ENCODE data around the gene THEMIS2. TPM values are rescaled to one million over a fixed set of nuclear protein-coding genes. Genes with fewer than 3 reads are reported as not detected.
"Not testable (repeated sequence)": the region's sequence is repeated elsewhere in the genome, so short reads cannot be mapped to it uniquely, and the experiment has no call there.

THEMIS2 gene
- total RNA-seq, result 10 to 100 TPM in 1 of 3 donors, 1 to 10 TPM in 2; 7.5 to 14.2 (median 9.9) TPM

GRCh38 chr1:27872059-27872801 lies at the start of gene THEMIS2:
THEMIS2 (plus strand) TSS chr1:27872544; CDS start chr1:27872572, 28 bp downstream.
- H3K9me3 Mint-ChIP-seq, result no peaks in the 10 kb centered on the region
- peaks cover 2% of the 10 kb centered on the region for H3K36me3 Mint-ChIP-seq (ENCODE audit: insufficient read depth)
- ATAC-seq, result peak; percentile 86 to 90
- no peaks in the 10 kb centered on the region for H3K27me3 Mint-ChIP-seq (ENCODE audit: low read depth)
- H3K4me1 Mint-ChIP-seq (ENCODE audit: low read depth), result peaks cover 59% of the 10 kb centered on the region
- DNase-seq, result peak; percentile 75
- peak within 1 kb of the TSS; percentile 89 for H3K4me3 Mint-ChIP-seq

- Mint-ChIP-seq H3K4me1 (ENCODE audit: low read depth) (no peaks in the 10 kb centered on the region), H3K36me3 (ENCODE audit: insufficient read depth) (peaks cover 14% of the 10 kb centered on the region), H3K27me3 (ENCODE audit: low read depth) (no peaks in the 10 kb centered on the region), H3K9me3 (no peaks in the 10 kb centered on the region), H3K4me3 (no peak overlapping the region)
- ATAC-seq, result no peak
- no peak for DNase-seq
These were observed 48.6 kb upstream of the THEMIS2 start for GRCh38 chr1:27823784-27824183.

- H3K4me3 Mint-ChIP-seq, result no peak overlapping the region
- no peaks in the 10 kb centered on the region for H3K27me3 Mint-ChIP-seq (ENCODE audit: low read depth)
- peaks cover 12% of the 10 kb centered on the region for H3K36me3 Mint-ChIP-seq (ENCODE audit: insufficient read depth)
- H3K9me3 Mint-ChIP-seq, result no peaks in the 10 kb centered on the region
- peaks cover 1% of the 10 kb centered on the region for H3K4me1 Mint-ChIP-seq (ENCODE audit: low read depth)
- ATAC-seq (no peak), DNase-seq (no peak)
These were observed 47.9 kb upstream of the THEMIS2 start for GRCh38 chr1:27824411-27824810.

- not testable (repeated sequence) for H3K36me3 Mint-ChIP-seq (ENCODE audit: insufficient read depth); H3K27me3 Mint-ChIP-seq (ENCODE audit: low read depth); ATAC-seq; DNase-seq; H3K9me3 Mint-ChIP-seq
- Mint-ChIP-seq H3K4me1 (ENCODE audit: low read depth) (peaks cover 24% of the 10 kb centered on the region), H3K4me3 (peak overlapping the region; percentile 90)
These were observed 42.9 kb upstream of the THEMIS2 start for GRCh38 chr1:27829339-27829960.

GRCh38 chr1:27830621-27831440 lies 41.5 kb upstream of the THEMIS2 start, which contains the start of gene PPP1R8:
PPP1R8 (plus strand) TSS chr1:27830782; CDS start chr1:27830836, 54 bp downstream.
- no peaks in the 10 kb centered on the region for H3K27me3 Mint-ChIP-seq (ENCODE audit: low read depth)
- DNase-seq, result peak; percentile 83
- H3K9me3 Mint-ChIP-seq, result no peaks in the 10 kb centered on the region
- H3K36me3 Mint-ChIP-seq (ENCODE audit: insufficient read depth), result no peaks in the 10 kb centered on the region
- peak; percentile 99 for ATAC-seq
- peaks cover 28% of the 10 kb centered on the region for H3K4me1 Mint-ChIP-seq (ENCODE audit: low read depth)
- H3K4me3 Mint-ChIP-seq, result peak within 1 kb of the TSS; percentile 90

- DNase-seq, result no peak
- H3K9me3 Mint-ChIP-seq, result no peaks in the 10 kb centered on the region
- no peak for ATAC-seq
- H3K4me1 Mint-ChIP-seq (ENCODE audit: low read depth), result peaks cover 31% of the 10 kb centered on the region
- no peaks in the 10 kb centered on the region for H3K27me3 Mint-ChIP-seq (ENCODE audit: low read depth)
- H3K4me3 Mint-ChIP-seq, result peak overlapping the region; percentile 90
- no peaks in the 10 kb centered on the region for H3K36me3 Mint-ChIP-seq (ENCODE audit: insufficient read depth)
These were observed 40.6 kb upstream of the THEMIS2 start for GRCh38 chr1:27831568-27832410.

- ATAC-seq, result no peak
- no peak for DNase-seq
- H3K9me3 Mint-ChIP-seq, result no peaks in the 10 kb centered on the region
- no peaks in the 10 kb centered on the region for H3K27me3 Mint-ChIP-seq (ENCODE audit: low read depth)
- peak overlapping the region; percentile 90 for H3K4me3 Mint-ChIP-seq
- peaks cover 31% of the 10 kb centered on the region for H3K4me1 Mint-ChIP-seq (ENCODE audit: low read depth)
- H3K36me3 Mint-ChIP-seq (ENCODE audit: insufficient read depth), result no peaks in the 10 kb centered on the region
These were observed 39.6 kb upstream of the THEMIS2 start for GRCh38 chr1:27832762-27833161.

- no peaks in the 10 kb centered on the region for H3K9me3 Mint-ChIP-seq
- H3K36me3 Mint-ChIP-seq (ENCODE audit: insufficient read depth), result no peaks in the 10 kb centered on the region
- peaks cover 31% of the 10 kb centered on the region for H3K4me1 Mint-ChIP-seq (ENCODE audit: low read depth)
- ATAC-seq (no peak), DNase-seq (no peak)
- no peaks in the 10 kb centered on the region for H3K27me3 Mint-ChIP-seq (ENCODE audit: low read depth)
- H3K4me3 Mint-ChIP-seq, result no peak overlapping the region
These were observed 38.9 kb upstream of the THEMIS2 start for GRCh38 chr1:27833470-27833869.

GRCh38 chr1:27835046-27835445 lies 37.3 kb upstream of the THEMIS2 start:
- ATAC-seq, result no peak
- Mint-ChIP-seq H3K27me3 (ENCODE audit: low read depth) (no peaks in the 10 kb centered on the region), H3K4me1 (ENCODE audit: low read depth) (peaks cover 28% of the 10 kb centered on the region), H3K36me3 (ENCODE audit: insufficient read depth) (peaks cover 4% of the 10 kb centered on the region), H3K4me3 (no peak overlapping the region), H3K9me3 (no peaks in the 10 kb centered on the region)
- no peak for DNase-seq

- Mint-ChIP-seq H3K4me3 (no peak overlapping the region), H3K9me3 (no peaks in the 10 kb centered on the region), H3K4me1 (ENCODE audit: low read depth) (peaks cover 28% of the 10 kb centered on the region), H3K27me3 (ENCODE audit: low read depth) (no peaks in the 10 kb centered on the region), H3K36me3 (ENCODE audit: insufficient read depth) (peaks cover 9% of the 10 kb centered on the region)
- DNase-seq (no peak), ATAC-seq (no peak)
These were observed 36.8 kb upstream of the THEMIS2 start for GRCh38 chr1:27835501-27835900.

GRCh38 chr1:27849951-27850350 lies 22.4 kb upstream of the THEMIS2 start:
- ATAC-seq (no peak), DNase-seq (no peak)
- H3K27me3 Mint-ChIP-seq (ENCODE audit: low read depth), result no peaks in the 10 kb centered on the region
- peaks cover 38% of the 10 kb centered on the region for H3K36me3 Mint-ChIP-seq (ENCODE audit: insufficient read depth)
- no peak overlapping the region for H3K4me3 Mint-ChIP-seq
- H3K4me1 Mint-ChIP-seq (ENCODE audit: low read depth), result no peaks in the 10 kb centered on the region
- H3K9me3 Mint-ChIP-seq, result no peaks in the 10 kb centered on the region

- Mint-ChIP-seq H3K9me3 (no peaks in the 10 kb centered on the region), H3K36me3 (ENCODE audit: insufficient read depth) (peaks cover 12% of the 10 kb centered on the region), H3K4me1 (ENCODE audit: low read depth) (peaks cover 7% of the 10 kb centered on the region), H3K4me3 (no peak overlapping the region), H3K27me3 (ENCODE audit: low read depth) (no peaks in the 10 kb centered on the region)
- no peak for ATAC-seq
- no peak for DNase-seq
These were observed 17.3 kb upstream of the THEMIS2 start for GRCh38 chr1:27855085-27855484.

GRCh38 chr1:27856561-27857343 lies 15.6 kb upstream of the THEMIS2 start:
- H3K27me3 Mint-ChIP-seq (ENCODE audit: low read depth), result no peaks in the 10 kb centered on the region
- DNase-seq (no peak), ATAC-seq (no peak)
- no peak overlapping the region for H3K4me3 Mint-ChIP-seq
- H3K9me3 Mint-ChIP-seq, result no peaks in the 10 kb centered on the region
- H3K36me3 Mint-ChIP-seq (ENCODE audit: insufficient read depth), result peaks cover 1% of the 10 kb centered on the region
- H3K4me1 Mint-ChIP-seq (ENCODE audit: low read depth), result peaks cover 7% of the 10 kb centered on the region
